Stimulated activated CD8-positive, alpha-beta memory T cell treated with anti-CD3 and anti-CD28 coated beads, Interleukin-7, amount 100 ng/mL, for 24 hours (primary cell): ENCODE data around the gene ALK.

Experiments
- DNase-seq: peaks from one replicate; pipeline ENCODE4 v3.0.0-alpha.2; 2020; ENCODE audit warnings: low read depth

Gene ALK

DNA sequence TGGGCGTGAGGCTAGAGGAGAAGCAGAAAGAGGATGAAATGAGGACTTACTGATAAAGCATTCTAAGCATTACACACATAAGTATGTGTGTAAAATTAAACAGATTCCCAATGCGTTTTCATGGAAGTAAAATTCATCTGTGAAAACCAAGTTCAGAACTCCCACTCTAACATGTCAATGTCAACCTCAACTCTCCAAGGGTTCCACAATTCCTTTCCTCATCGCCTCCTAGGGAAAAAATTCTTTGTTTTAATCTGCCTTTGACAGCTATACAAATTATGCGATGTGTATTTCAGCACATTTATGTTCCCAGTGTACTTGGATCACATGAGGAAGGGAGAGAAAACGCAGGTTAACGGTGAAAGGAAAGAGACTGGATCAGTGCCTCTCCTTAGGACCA lies 729.6 kb downstream of the ALK start:
- DNase-seq = no peak

- DNase-seq = no peak
These were observed 732.3 kb downstream of the ALK start for GRCh38 chr2:29189052-29189451.

- DNase-seq = no peak
These were observed 733.5 kb downstream of the ALK start for GRCh38 chr2:29187926-29188325.

DNA sequence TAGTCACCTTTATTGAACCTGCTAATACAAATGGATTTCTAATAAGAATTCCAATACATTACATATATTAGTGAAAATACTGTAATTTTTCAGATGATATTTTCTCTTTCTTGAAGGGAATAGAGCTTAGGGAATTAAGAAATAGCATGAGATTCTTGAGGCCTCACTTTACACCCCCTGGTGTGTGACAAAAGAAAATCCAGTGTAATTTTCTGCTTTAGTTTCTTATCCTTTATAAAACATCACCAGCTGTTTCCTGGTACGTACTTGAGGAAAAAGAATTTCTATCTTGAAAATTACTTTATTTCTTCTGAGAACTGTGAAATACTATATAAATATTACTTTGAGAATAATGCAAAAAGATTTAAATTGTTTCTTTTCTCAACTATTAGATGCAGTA lies 734.6 kb downstream of the ALK start:
- no peak for DNase-seq

DNA sequence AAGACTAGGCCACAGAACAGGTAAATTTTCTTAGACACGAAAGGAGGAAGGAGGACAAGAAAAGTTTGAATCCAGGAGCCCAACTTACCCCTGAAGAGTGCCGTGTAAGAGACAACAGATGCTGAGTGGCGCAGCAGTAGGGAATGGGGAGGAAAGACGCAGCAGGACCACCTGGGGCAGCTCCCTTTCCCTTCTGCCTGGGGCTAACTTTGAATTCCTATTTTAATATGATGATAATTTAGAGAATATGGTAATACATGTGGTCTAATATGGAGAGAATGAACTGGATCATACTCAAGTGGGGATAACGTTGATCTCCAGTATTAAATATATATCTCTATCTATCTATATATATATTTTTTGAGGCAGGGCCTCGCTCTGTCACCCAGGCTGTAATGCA lies 736.9 kb downstream of the ALK start:
- DNase-seq = no peak

- no peak for DNase-seq
These were observed 738.5 kb downstream of the ALK start for GRCh38 chr2:29182920-29183319.

GRCh38 chr2:29182334-29182733 lies 739.1 kb downstream of the ALK start:
- DNase-seq = no peak

- DNase-seq = no peak
These were observed 746.0 kb downstream of the ALK start for GRCh38 chr2:29175338-29175737.

DNA sequence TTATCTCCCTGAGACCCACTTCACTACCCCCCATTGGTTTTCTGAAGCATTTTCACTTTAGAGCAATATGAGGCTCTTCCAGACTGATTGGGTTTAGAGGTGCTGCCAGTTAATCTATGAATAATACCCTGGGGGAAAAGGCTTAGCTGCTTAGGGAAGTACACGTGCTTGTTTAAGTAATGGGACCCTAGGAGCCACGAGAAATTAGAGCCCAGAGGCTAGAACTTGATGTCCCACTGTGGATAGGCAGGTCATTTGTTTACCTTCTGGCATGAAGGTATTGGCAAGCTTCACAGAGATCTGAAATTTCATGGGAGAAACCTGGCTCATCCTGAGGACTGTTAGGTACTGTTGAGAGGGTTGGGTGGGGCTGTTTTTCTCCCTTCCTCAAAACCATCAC lies 746.4 kb downstream of the ALK start:
- DNase-seq = no peak

GRCh38 chr2:29166242-29167039 lies 754.9 kb downstream of the ALK start:
- DNase-seq = no peak

GRCh38 chr2:29165362-29166241 lies 755.8 kb downstream of the ALK start:
- DNase-seq = no peak

DNA sequence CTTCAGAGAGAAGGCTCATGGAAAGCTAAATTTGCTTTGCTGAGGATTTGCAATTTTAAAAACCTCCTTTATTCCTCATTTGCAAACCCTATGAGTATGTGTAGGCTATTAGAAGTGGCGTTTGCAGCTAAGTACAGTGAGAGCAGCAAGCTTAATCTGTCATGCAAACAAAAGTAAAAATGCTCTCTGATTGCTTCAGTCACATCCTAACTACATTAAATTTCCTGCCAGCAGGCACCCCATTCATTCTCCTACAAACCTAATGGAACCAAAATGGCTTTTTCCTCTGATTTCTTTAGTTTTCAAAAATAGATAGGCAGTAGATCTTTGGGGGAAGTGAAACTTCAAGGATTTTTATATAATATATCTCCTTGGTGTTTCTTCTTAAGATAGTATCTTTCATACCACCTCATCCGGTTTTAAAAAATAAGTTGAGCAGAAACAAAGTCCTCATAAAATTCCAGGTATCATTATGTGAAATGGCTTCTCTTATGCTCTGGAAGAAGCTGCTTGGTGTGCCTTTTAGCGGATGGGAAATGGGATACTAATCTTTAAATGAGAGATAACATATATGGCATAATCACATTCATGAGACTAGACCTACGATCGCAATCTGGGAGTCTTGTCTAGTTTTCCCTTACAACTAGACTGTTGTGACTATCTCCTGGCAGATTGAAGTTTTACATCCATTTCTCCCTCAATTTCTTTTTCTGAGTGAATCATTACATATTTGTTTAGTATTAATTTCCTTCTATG lies 757.1 kb downstream of the ALK start:
- no peak for DNase-seq

- no peak for DNase-seq
These were observed 759.0 kb downstream of the ALK start for GRCh38 chr2:29162204-29162928.

DNA sequence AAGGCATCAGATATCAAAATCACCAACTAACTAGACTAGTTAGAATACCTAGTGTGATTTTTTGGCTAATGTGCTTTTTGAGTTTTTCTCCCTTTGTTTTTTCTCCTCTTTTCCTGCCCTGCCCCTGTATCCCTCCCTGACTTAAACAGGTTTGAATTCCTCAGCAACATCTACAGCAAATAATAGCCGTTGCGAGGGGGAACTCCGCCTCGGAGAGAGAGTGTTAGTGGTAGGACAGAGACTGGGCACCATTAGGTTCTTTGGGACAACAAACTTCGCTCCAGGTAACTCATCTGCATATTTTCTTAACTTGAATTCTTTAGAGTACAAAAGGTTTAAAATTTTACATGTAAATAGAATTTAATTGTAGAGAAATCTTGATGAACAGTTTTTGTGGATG lies 761.2 kb downstream of the ALK start:
- no peak for DNase-seq

GRCh38 chr2:29159125-29159524 lies 762.3 kb downstream of the ALK start:
- DNase-seq = no peak

GRCh38 chr2:29157131-29157530 lies 764.3 kb downstream of the ALK start:
- DNase-seq = no peak

- DNase-seq = no peak
These were observed 765.8 kb downstream of the ALK start for GRCh38 chr2:29155578-29155977.

- no peak for DNase-seq
These were observed 766.8 kb downstream of the ALK start for GRCh38 chr2:29154610-29155009.

DNA sequence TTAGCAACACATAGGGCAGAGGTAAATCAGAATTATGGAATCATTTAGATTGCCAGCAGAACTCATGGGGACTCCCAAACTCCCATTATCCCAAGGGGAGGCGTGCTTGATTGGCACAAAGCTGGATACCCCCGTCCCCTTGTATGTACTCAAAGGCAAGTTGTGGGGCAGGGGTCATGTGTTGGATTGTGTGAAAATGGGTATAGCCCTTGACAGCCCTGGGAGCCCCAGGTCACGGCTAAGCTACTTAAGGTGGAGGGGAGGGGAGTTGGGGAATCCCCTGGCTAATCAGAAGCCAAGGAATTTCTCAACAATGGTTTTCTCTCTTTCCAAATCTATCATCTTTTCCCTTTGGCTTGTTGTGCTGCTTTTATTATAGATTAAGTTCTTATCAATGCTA lies 773.4 kb downstream of the ALK start:
- DNase-seq = no peak

DNA sequence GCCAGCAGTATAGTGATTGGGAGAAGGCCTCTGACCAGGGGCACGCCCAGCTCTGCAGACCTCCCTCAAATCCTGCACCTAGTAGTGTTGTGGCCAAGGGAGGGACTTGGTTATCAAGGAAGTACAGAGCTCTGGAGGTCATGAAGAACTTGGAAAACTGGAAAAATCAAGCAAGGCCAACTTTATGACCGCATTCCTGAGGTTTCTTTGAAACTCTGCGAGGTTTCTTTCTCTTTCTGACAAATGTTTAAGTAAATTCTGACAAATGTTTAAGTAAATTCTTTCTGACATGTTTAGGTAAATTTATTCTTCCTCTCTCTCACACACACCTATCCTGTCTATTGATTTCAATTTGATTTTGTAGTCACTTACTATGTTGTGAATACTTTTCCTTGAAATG lies 775.2 kb downstream of the ALK start:
- no peak for DNase-seq

DNA sequence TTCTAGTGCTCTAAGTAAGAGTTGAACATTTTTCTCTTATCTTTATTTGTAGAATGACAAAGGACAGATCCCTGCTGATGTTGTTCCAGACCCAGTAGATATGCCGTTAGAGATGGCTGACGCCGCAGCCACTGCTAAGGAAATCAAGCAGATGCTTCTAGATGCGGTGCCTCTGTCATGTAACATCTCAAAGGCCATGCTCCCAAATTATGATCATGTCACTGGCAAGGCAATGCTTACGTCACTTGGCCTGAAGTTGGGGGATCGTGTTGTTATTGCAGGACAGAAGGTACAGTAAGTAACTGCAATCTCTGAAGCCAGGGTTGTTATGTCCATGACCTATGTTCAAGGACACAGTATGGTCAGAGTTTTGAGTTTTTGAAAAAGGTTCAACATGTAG lies 777.7 kb downstream of the ALK start:
- DNase-seq = no peak
